ENCODE data around the gene RIPK1. TPM values are rescaled to one million over a fixed set of nuclear protein-coding genes. Genes with fewer than 3 reads are reported as not detected.
"Not testable (repeated sequence)": the region's sequence is repeated elsewhere in the genome, so short reads cannot be mapped to it uniquely, and the experiment has no call there.

The RIPK1 gene
- total RNA-seq, 1 donor from 2014 or later: 26.2 TPM

DNA sequence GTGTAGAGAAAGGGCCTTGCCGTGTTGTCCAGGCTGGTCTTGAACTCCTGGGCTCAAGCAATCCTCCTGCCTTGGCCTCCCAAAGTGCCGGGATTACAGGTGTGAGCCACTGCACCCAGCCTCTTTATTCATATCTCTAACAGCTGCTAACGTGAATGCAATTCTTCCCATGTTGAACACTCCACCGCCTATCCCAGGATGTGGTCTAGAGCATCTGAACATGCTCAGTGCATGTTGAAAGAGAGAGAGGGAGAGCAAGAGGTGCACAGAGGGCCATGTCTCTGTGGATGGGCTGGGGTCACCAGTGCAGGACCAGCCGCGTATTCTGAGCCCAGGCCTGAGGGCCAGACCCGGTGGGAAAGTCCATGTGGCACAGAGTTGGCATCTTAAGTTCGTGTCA is 76.3 kb downstream of the RIPK1 start:
- Mint-ChIP-seq H3K9me3 (ENCODE audit: low read depth) (peaks cover 4% of the 10 kb centered on the region), H3K4me3 (ENCODE audit: unreplicated experiment) (no peak overlapping the region), H3K36me3 (ENCODE audit: low read depth) (peaks cover 17% of the 10 kb centered on the region), H3K4me1 (ENCODE audit: low read depth) (no peaks in the 10 kb centered on the region), H3K27ac (ENCODE audit: unreplicated experiment) (no peak overlapping the region), H3K27me3 (ENCODE audit: low read depth) (no peaks in the 10 kb centered on the region)
- TF ChIP-seq, protein P1, sequence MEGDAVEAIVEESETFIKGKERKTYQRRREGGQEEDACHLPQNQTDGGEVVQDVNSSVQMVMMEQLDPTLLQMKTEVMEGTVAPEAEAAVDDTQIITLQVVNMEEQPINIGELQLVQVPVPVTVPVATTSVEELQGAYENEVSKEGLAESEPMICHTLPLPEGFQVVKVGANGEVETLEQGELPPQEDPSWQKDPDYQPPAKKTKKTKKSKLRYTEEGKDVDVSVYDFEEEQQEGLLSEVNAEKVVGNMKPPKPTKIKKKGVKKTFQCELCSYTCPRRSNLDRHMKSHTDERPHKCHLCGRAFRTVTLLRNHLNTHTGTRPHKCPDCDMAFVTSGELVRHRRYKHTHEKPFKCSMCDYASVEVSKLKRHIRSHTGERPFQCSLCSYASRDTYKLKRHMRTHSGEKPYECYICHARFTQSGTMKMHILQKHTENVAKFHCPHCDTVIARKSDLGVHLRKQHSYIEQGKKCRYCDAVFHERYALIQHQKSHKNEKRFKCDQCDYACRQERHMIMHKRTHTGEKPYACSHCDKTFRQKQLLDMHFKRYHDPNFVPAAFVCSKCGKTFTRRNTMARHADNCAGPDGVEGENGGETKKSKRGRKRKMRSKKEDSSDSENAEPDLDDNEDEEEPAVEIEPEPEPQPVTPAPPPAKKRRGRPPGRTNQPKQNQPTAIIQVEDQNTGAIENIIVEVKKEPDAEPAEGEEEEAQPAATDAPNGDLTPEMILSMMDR (IDR thresholded peaks at IDR 0.05): no peak
- DNase-seq (ENCODE audit: low spot score): no peak

DNA sequence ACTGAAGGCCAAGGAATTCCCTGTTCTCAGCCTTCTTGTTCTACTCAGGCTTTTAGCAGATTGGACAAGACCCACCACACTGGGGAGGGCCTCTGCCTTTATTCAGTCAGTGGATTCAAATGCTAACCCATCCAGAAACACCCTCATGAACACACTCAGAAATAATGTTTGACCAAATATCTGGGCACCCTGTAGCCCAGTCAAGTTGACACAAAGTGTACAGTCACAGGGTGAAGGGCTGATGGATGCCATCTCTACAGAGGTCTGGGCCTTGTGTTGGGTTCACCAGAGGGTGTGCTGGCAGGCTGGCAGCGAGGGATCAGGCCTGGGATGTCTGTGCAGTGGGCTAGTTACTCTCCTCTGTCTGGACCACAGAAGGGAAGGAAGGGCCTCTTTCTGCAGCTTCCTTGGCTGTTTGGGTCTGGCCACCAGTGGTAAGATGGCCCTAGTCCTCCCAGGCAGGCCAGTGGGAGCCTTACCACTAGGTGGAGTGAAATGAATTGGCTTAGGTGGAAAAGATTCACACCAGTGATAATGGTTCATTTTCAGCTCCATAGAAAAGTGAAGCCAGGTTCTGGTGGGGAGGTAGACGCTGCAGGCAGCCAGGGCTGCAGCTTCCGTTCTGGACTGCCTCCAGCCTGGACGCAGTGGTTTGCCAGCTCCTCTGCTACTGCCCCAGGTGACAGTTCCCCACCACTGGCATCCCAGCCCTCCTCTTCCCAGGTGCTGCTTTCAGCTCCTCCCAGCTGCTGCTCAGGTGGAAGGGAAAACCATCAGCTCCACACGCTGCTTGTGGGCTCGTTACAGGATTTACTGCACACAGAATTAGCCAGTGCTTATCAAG is 79.8 kb downstream of the RIPK1 start:
- H3K36me3 Mint-ChIP-seq (ENCODE audit: low read depth): peaks cover 19% of the 10 kb centered on the region

DNA sequence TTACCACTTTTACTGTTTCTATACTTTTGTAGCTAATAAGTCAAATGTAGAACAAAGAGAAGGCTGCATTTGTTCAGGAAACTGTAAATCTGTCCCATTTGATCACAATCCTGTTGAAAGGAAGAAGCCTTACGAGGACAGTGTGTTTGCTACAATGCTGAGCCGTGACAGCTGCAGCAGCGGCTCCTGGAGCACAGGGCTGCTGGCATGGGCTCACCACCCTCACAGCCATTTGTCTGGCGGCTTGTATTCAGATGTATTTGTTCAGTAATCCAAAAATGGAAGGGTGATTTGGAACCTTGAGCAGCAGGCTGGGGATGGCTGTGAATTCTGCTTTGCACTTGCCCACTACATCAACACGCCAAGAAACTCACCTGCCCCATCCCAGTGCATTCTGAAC is 83.4 kb downstream of the RIPK1 start:
- no peak for DNase-seq (ENCODE audit: low spot score)
- no peaks in the 10 kb centered on the region for H3K27me3 Mint-ChIP-seq (ENCODE audit: low read depth)
- peaks cover 24% of the 10 kb centered on the region for H3K4me1 Mint-ChIP-seq (ENCODE audit: low read depth)
- H3K27ac Mint-ChIP-seq (ENCODE audit: unreplicated experiment): peak overlapping the region; percentile 52
- no peak overlapping the region for H3K4me3 Mint-ChIP-seq (ENCODE audit: unreplicated experiment)
- TF ChIP-seq, protein P1 (IDR thresholded peaks at IDR 0.05): no peak
- H3K9me3 Mint-ChIP-seq (ENCODE audit: low read depth): peaks cover 4% of the 10 kb centered on the region
- H3K36me3 Mint-ChIP-seq (ENCODE audit: low read depth): peaks cover 24% of the 10 kb centered on the region

More for the DNA sequence above, 79.8 kb downstream of the RIPK1 start:
- Mint-ChIP-seq H3K27me3 (ENCODE audit: low read depth) (no peaks in the 10 kb centered on the region), H3K4me1 (ENCODE audit: low read depth) (peaks cover 6% of the 10 kb centered on the region), H3K9me3 (ENCODE audit: low read depth) (peaks cover 4% of the 10 kb centered on the region), H3K27ac (ENCODE audit: unreplicated experiment) (no peak overlapping the region), H3K4me3 (ENCODE audit: unreplicated experiment) (no peak overlapping the region)
- TF ChIP-seq, protein P1 (IDR thresholded peaks at IDR 0.05): peak; percentile 26
- DNase-seq (ENCODE audit: low spot score): no peak

DNA sequence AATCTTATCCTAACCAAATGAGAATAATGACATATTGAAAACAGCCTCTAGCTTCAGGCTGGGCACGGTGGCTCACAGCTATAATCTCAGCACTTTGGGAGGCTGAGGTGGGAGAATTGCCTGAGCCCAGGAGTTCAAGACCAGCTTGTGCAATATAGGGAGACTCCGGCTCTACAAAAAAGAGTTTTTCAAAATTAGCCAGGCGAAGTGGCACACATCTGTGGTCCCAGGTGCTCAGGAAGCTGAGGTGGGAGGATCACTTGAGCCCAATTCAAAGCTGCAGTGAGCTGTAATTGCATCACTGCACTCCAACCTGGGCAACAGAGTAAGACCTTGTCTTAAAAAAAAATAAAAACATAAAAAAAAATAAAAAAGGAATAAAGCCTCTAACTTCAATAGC is 84.4 kb downstream of the RIPK1 start:
- H3K4me1 Mint-ChIP-seq (ENCODE audit: low read depth): peaks cover 24% of the 10 kb centered on the region
- no peaks in the 10 kb centered on the region for H3K9me3 Mint-ChIP-seq (ENCODE audit: low read depth)
- H3K27me3 Mint-ChIP-seq (ENCODE audit: low read depth): no peaks in the 10 kb centered on the region
- no peak for DNase-seq (ENCODE audit: low spot score)
- H3K4me3 Mint-ChIP-seq (ENCODE audit: unreplicated experiment): no peak overlapping the region
- H3K36me3 Mint-ChIP-seq (ENCODE audit: low read depth): peaks cover 20% of the 10 kb centered on the region
- TF ChIP-seq, protein P1 (IDR thresholded peaks at IDR 0.05): no peak
- H3K27ac Mint-ChIP-seq (ENCODE audit: unreplicated experiment): peak overlapping the region; percentile 45

DNA sequence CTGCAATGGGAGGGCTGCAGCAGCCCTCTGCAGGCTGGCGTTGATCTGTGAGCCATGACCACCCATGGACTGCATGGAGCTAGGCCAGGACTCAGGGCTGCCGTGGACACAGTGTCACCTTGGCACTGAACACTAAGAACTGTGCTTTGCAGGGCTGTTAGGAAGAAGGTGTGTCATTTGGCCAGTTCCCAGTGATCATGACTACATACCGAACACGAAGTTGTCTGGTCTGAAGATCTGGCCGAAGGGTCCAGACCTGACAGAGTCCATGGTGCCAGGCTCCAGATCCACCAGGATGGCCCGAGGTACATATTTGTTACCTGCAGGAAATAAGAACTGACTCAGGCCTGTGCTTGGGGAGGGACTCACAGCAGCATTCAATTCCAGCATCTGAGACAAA is 87.1 kb downstream of the RIPK1 start:
- not testable (repeated sequence) for DNase-seq (ENCODE audit: low spot score); H3K27me3 Mint-ChIP-seq (ENCODE audit: low read depth); H3K9me3 Mint-ChIP-seq (ENCODE audit: low read depth)
- Mint-ChIP-seq H3K4me3 (ENCODE audit: unreplicated experiment) (peak overlapping the region; percentile 90), H3K36me3 (ENCODE audit: low read depth) (peaks cover 20% of the 10 kb centered on the region), H3K27ac (ENCODE audit: unreplicated experiment) (peak overlapping the region; percentile 54), H3K4me1 (ENCODE audit: low read depth) (peaks cover 33% of the 10 kb centered on the region)

DNA sequence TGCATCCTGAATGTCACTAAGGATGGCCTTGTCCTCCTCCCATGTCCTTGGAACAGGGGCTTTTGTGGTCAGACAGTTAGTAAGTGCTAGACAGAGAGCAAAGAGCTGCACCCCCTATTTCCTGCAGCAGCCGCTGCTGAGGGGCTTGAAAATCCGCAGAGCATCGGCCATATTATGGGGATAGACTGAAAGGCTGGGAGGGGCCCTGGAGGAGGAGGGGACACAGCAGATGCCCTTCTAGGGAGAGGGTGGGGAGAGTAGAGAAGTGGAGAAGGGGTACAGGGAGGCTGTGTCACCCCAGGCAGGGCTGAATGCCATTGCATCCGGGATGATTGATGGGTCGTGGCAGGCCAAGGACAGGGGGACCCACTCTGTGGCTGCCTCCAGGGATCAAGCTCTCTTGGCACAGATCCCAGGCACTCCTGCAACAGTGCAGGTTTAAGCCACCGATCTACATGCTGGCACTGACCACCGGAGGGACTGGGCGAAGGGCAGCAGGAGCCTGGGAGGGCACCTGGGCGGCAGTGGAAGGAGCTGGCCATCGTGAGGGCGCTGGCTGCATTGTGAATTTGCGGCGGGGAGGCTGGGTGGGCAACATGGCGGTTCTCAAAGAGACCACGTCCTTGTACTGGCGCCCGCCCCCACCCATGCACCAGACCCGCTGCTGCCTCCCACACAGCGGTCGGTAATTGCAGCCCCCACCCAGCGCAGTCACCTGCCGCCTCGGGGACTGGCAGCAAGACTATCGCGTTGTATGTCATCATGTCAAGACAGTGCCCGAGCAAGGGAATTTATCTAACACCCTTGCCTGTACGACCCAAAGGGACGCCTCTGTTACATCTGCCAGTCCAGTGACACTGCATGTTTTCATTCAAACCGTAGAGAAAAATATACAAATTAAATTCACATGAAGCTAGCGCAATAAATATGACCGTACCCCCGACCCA is 88.2 kb downstream of the RIPK1 start:
- not testable (repeated sequence) for H3K27me3 Mint-ChIP-seq (ENCODE audit: low read depth); H3K9me3 Mint-ChIP-seq (ENCODE audit: low read depth); DNase-seq (ENCODE audit: low spot score)
- peaks cover 20% of the 10 kb centered on the region for H3K36me3 Mint-ChIP-seq (ENCODE audit: low read depth)
- peak overlapping the region; percentile 90 for H3K4me3 Mint-ChIP-seq (ENCODE audit: unreplicated experiment)
- peaks cover 39% of the 10 kb centered on the region for H3K4me1 Mint-ChIP-seq (ENCODE audit: low read depth)
- peak overlapping the region; percentile 85 for H3K27ac Mint-ChIP-seq (ENCODE audit: unreplicated experiment)

All from chondrocyte (in vitro differentiated cells).